Stimulated activated CD8-positive, alpha-beta memory T cell treated with anti-CD3 and anti-CD28 coated beads, Interleukin-4, amount 100 ng/mL, for 4 hours (primary cell): ENCODE measurements around the gene KCNJ1.

Source experiments
- DNase-seq, 2 donors: peaks; one replicate each; pipeline ENCODE4 v3.0.0-alpha.2; 2020; ENCODE audit warnings: low read depth in 2 of 2, low spot score in 1 of 2

The KCNJ1 gene

GRCh38 chr11:128901653-128902514, 34.8 kb upstream of the KCNJ1 start:
- DNase-seq, result no peak

- no peak for DNase-seq
Observed at GRCh38 chr11:128900468-128900867, 33.4 kb upstream of the KCNJ1 start.

- no peak for DNase-seq
Observed at GRCh38 chr11:128898580-128899344, 31.7 kb upstream of the KCNJ1 start.

DNA sequence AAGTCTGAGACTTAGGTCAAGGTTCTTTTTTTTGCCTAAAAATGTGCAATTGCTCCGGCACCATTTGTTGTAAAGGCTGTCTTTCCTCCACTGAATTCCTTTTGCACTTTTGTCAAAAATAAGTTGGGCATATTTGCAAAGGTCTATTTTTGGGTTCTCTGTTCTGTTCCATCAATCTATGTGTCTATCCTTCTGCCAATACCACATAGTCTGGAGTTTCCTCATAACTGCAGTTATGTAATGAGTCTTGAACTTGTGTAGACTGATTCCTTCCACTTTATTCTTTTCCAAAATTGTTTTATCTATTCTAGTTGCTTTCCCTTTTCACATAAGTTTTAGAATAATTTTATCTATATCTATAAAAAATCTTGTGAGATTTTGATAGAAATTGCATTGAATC, 30.7 kb upstream of the KCNJ1 start:
- no peak for DNase-seq

DNA sequence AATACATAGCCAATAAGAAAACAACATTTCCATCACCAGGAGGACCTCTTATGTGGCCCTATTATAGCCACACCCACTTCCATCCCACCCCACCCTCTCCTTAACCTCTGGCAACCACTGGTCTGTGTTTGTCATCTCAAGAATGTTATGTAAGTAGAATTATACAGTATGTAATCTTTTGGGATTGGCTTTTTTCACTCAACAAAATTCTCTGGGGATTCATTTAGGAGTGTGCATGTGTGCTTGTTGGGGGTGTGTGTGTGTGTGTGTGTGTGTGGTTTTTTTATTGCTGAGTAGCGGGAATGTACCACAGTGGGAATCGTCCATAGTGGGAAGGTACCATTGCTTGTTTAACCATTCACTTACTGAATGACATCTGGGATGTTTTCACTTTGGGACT, 29.3 kb upstream of the KCNJ1 start:
- DNase-seq, result no peak

DNA sequence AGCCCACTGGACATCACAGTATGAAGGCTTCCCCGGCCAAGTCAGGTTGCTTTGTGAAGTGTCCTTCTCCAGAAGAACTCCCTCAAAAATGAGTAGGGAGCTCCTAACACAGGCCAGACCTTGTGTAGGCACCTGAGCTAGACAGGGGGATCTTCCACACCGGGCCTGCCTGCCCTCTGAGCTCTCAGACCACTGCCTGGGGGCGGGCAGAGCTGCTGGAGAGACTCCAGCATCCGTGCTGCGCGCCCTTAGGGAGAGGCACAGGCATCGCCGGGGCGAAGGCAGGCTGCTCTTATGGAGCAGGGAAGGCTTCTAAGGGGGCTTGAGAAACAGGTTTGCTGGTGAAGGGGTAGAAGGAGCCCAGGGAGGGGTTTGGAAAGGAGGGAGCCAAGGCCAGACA, 28.4 kb upstream of the KCNJ1 start:
- no peak for DNase-seq

- DNase-seq, result no peak
Observed at GRCh38 chr11:128894685-128895084, 27.6 kb upstream of the KCNJ1 start.

DNA sequence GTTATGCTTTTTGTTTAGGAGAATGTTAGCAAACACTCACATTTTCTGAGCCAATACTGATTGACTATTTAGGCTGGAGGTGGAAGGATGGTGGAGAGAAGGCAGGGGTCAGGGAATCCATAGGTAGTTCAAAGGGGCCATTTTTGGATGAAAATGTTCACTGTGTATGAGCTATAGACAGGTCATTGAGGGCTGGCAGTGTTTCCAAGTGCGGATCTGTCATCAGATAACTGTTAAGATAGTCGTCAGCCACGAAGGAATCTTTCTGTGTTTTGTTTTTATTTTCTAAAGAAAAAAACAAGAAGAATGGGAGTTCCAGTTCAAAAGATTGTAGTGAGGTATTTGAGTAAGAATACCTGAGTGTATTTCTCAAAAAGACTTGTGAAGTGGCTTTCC, 27.2 kb upstream of the KCNJ1 start:
- no peak for DNase-seq

DNA sequence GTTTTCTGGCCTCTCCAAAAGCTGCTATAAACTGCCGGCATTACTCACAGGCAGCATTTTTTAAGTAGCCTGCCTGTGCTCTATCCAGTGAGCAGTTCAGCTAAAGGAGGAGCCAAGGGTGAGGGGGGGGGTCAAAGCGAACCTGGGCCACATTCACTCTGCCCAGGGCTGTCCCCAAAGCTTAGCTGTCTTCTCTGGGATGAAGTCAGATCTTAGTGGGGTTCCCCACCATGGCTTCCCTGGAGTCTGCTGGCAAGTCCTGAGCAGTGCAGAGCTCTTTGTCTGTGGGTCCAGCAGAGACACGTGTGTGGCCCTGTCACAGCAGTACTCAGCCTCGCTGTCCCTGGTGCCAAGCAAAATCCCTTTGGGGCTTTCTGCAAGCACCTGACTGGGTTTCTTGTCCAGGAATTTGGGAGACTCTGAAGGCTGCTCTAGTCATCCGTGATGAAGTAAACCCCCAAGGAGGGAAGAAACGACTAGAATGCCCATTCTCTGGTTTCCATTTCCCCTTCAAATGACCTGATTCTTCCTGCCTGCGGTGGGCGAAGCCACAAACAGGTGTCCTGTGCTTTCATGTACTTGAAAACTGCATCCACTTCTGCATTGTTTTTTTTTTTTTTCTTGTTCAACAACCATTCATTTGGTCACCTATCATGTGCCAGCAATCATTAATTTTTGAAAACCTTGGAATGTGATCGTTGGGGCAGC, 26.6 kb upstream of the KCNJ1 start:
- DNase-seq, result no peak

DNA sequence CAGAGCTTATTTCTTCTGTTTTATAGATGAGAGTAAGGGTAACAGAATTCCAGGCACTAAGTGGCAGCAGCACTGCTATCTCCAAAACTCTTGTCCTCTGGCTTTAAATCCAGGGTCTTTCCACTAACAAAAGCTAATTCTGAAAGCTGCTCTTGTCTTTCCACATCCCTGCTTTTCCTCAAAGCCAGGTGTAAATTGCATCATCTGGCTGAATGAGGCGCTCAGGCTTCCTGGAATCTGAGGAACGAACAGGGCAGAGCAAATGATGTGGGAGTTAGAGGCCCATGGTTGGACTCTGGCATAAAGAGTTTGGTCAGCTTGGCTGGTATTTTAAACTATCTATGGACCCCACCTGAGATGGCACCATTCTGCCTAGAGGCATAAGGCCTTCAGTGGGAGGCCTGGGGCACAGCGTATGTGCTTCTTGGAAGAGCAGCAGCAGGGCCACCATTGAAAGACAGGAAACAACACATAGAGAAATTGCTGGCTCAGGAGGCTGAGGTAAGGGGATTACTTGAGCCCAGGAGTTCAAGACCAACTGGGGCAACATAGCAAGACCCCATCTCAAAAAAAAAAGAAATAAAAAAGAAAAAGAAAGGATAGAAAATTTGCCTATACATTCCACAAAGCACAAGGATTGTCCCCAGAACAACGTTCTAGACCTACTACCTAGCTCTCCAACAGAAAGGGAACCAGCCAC, 25.9 kb upstream of the KCNJ1 start:
- DNase-seq, result no peak

- DNase-seq, result no peak
Observed at GRCh38 chr11:128891913-128892398, 24.9 kb upstream of the KCNJ1 start.

- no peak for DNase-seq
Observed at GRCh38 chr11:128890543-128891368, 23.7 kb upstream of the KCNJ1 start, which contains the start of gene KCNJ5. KCNJ5 (plus strand) TSS chr11:128891356; CDS start chr11:128911274, 19,918 bp downstream.

DNA sequence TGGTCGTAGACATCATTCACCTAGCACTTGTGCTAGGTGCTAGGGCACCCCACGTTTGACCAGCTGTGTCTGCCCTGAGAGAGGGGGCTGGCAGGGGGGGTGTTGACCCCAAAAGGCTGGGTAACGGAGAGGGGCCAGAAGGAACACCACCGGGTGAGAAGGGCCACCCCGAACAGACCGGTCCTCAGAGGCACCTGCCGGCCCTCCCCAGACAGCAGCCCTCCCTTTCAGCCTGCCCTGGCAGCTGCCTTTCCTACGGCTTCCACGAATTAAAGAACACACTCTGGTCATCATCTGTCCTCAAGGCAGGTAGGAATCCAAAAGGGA, 23.1 kb upstream of the KCNJ1 start:
- no peak for DNase-seq

- DNase-seq, result no peak
Observed at GRCh38 chr11:128889657-128890213, 22.6 kb upstream of the KCNJ1 start.

DNA sequence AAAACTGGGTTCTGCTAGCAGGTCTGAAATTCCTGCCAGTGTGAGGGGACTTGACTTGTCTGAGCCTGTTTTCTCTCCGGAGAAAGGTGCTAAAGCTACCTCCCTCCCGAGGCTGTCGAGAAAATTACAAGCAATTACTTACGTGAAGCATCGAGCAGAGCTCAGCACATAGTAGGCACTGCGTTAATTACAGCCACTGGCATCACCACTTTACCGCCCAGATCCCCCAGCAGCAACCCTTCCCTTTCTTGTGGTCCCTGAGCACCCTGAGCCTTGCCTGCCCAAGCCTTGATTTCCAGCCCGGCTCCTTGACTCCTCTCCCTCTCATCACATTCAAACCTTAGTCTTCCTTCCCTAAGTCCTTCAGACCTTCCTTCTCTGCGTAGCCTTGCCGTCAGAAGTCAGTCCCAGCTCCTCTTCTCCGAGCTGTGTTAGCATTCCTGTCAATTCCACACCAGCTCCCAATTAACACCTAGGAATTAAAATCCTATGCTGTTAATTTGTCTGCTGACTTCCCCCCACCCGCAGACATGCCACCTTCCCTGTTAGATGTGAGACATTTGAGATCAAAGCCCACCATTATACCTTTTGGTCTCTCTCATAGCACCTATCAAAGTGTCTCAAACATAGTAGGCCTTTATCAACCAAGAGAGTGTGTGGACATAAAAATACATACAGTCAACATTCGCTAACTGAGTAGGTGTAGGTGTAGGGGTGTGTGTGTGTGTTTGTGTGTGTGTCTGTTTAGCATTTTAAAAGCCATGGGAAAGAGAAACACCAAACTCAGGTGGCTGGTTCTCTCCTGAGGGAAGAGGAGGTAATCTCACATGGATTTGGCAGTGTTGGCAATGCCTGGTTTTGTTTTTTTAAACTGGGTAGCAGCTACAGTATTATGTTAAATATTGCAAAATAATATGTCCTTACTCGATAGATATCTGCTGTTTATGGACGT, 21.2 kb upstream of the KCNJ1 start:
- no peak for DNase-seq

- DNase-seq, result no peak
Observed at GRCh38 chr11:128886406-128887124, 19.5 kb upstream of the KCNJ1 start.

- peak; percentile 15 to 22 for DNase-seq
Observed at GRCh38 chr11:128884703-128885338, 17.7 kb upstream of the KCNJ1 start.

DNA sequence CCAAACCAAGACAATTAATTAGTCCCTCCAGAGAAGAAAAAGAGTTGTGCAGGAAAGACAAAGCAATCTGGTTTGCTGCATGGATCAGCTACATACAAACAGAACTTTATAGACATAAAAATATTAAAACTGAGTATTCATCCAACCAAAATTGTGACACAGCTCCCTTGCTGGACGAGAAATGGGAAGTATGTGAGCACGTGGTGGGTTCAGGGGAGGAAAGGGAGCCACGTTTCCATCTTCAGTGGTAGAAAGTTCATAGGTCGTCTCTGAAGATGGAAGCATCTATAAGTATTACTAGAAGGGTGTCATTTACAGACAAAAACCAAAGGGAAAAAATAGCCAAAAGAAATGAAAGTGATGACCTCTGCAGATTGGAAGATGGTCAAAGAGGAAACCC, 17.0 kb upstream of the KCNJ1 start:
- DNase-seq, result no peak
